Measurements from ENCODE around the gene TMEM179.
A peak's percentile ranks its signal among the peaks of the same experiment; 100 is the strongest.
"Not testable (repeated sequence)": the region's sequence is repeated elsewhere in the genome, so short reads cannot be mapped to it uniquely, and the experiment has no call there.

The TMEM179 gene

GRCh38 chr14:104604458-104605449 is at the start of gene TMEM179:
TMEM179 (minus strand) TSS chr14:104604772; CDS start chr14:104604741, 31 bp downstream.
- DNase-seq (ENCODE audit: low read depth): no peak

GRCh38 chr14:104654119-104654518 is 49.5 kb upstream of the TMEM179 start:
- DNase-seq (ENCODE audit: low read depth): no peak

GRCh38 chr14:104653130-104653920 is 48.8 kb upstream of the TMEM179 start:
- DNase-seq (ENCODE audit: low read depth): not testable (repeated sequence)

- no peak for DNase-seq (ENCODE audit: low read depth)
Observed at GRCh38 chr14:104652386-104652785, 47.8 kb upstream of the TMEM179 start.

GRCh38 chr14:104651876-104652260 is 47.3 kb upstream of the TMEM179 start:
- DNase-seq (ENCODE audit: low read depth): no peak

GRCh38 chr14:104650981-104651875 is 46.7 kb upstream of the TMEM179 start:
- DNase-seq (ENCODE audit: low read depth): no peak

- DNase-seq (ENCODE audit: low read depth): peak; percentile 51
Observed at GRCh38 chr14:104650057-104650980, 45.7 kb upstream of the TMEM179 start.

- no peak for DNase-seq (ENCODE audit: low read depth)
Observed at GRCh38 chr14:104647467-104648043, 43.0 kb upstream of the TMEM179 start.

- no peak for DNase-seq (ENCODE audit: low read depth)
Observed at GRCh38 chr14:104644656-104645378, 40.2 kb upstream of the TMEM179 start.

GRCh38 chr14:104644091-104644635 is 39.6 kb upstream of the TMEM179 start:
- DNase-seq (ENCODE audit: low read depth): no peak

GRCh38 chr14:104643306-104643705 is 38.7 kb upstream of the TMEM179 start:
- DNase-seq (ENCODE audit: low read depth): no peak

GRCh38 chr14:104642540-104642868 is 37.9 kb upstream of the TMEM179 start:
- DNase-seq (ENCODE audit: low read depth): no peak

GRCh38 chr14:104641753-104642539 is 37.4 kb upstream of the TMEM179 start:
- no peak for DNase-seq (ENCODE audit: low read depth)

GRCh38 chr14:104640681-104641080 is 36.1 kb upstream of the TMEM179 start:
- DNase-seq (ENCODE audit: low read depth): no peak

- peak; percentile 26 for DNase-seq (ENCODE audit: low read depth)
Observed at GRCh38 chr14:104639885-104640548, 35.4 kb upstream of the TMEM179 start.

GRCh38 chr14:104639471-104639870 is 34.9 kb upstream of the TMEM179 start:
- DNase-seq (ENCODE audit: low read depth): no peak

GRCh38 chr14:104638927-104639450 is 34.4 kb upstream of the TMEM179 start:
- no peak for DNase-seq (ENCODE audit: low read depth)

GRCh38 chr14:104638190-104638589 is 33.6 kb upstream of the TMEM179 start:
- DNase-seq (ENCODE audit: low read depth): no peak
